GM12872 (cell line): ENCODE data around the gene GPER1.

Experiments used
- TF ChIP-seq, protein P1 (sequence below): IDR thresholded peaks from 3 replicates; pipeline ENCODE4 v1.5.1; 2011; ENCODE audit warnings: low read depth, mild to moderate bottlenecking, low read length, moderate library complexity; ENCODE audit not compliant: insufficient read depth

Gene GPER1

GRCh38 chr7:1127001-1127400 lies 39.1 kb downstream of the GPER1 start:
- TF ChIP-seq, protein P1, sequence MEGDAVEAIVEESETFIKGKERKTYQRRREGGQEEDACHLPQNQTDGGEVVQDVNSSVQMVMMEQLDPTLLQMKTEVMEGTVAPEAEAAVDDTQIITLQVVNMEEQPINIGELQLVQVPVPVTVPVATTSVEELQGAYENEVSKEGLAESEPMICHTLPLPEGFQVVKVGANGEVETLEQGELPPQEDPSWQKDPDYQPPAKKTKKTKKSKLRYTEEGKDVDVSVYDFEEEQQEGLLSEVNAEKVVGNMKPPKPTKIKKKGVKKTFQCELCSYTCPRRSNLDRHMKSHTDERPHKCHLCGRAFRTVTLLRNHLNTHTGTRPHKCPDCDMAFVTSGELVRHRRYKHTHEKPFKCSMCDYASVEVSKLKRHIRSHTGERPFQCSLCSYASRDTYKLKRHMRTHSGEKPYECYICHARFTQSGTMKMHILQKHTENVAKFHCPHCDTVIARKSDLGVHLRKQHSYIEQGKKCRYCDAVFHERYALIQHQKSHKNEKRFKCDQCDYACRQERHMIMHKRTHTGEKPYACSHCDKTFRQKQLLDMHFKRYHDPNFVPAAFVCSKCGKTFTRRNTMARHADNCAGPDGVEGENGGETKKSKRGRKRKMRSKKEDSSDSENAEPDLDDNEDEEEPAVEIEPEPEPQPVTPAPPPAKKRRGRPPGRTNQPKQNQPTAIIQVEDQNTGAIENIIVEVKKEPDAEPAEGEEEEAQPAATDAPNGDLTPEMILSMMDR: no peak

GRCh38 chr7:1129431-1129830 lies 41.5 kb downstream of the GPER1 start:
- TF ChIP-seq, protein P1: no peak

GRCh38 chr7:1130021-1130990 lies 42.4 kb downstream of the GPER1 start:
- TF ChIP-seq, protein P1: no peak

DNA sequence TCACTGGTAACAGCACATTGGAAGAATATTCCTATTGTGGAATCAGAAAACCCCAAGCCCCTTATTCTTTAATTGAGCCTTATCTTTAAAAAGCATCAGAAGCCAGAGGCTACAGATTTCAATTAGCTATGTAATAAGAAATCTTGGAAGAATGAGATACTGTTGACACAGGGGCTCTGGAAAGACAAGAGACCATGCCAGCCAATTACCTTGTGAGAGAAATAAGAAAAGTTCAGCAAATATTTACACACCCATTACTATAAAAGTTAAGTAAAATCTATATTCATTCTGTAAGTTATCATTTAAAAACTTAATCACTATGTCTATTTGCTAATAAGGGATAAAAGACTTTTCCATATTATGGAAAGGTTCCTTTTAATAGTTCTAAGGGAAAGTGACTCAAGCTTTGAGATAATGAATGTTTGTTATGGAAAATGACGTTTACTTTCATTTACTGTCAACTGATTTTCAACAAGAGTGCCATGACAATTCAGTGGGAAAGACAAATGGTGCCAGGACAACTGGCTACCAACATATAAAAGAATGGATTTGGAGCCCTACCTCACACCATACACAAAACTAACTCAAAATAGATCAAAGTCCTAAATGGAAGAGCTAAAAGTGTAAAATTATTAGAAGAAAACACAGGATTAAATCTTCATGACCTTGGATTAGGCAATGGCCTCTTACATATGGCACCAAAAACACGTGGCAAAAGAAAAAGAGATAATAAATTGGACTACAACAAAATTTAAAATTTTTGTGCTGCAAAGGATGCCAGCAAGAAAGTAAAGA lies 43.8 kb downstream of the GPER1 start:
- TF ChIP-seq, protein P1: no peak

DNA sequence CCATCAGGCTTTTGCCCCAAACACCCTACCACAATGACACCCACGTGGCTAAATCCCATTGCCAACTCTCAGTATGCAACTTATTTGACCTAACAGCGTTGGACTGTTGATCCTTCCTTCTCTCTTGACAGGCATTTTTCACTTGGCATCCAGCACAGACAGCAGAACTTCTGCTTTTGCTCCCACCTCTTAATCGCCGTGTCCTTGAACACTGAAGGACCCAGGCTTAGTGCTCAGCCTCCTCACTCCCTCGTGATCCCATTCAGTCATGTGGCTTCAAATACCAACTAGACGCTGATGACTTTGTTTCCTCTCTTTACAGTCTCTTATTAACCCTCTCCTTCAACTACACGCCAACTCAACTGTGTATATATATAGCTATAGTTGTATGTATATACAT lies 47.0 kb downstream of the GPER1 start:
- TF ChIP-seq, protein P1: no peak

DNA sequence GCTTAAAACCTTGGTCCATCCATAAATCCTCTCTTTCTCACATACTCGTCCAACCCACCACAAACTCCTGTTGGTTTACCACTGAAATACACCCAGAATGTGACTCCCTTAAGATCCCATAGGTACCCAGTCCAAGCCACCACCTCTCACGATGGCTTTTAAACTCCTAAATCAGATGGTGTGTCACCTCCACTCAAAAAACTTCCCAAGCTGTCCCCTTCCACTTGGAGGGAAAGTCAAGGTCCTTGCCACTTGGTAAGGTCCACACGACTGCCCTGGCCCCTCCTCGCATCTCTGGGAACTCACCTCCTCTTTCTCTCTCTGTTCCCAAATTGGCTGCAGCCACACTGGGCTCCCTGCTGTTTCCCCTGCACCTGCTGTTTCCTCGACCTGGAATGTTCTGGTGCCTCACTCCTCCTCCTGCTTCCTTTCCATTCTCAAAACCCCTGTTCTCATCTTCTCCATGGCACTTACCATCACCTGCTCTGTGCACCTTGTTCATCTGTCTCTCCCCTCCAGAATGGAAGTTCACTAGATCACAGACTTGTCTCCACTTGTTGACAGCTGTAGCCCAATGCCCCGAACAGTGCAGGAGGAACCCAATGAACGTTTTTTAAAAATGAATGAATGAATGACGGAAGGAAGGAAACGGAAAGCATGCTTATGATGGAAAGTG lies 49.1 kb downstream of the GPER1 start:
- TF ChIP-seq, protein P1: no peak

GRCh38 chr7:1137517-1138167 lies 49.7 kb downstream of the GPER1 start:
- TF ChIP-seq, protein P1: no peak
